AG08396 (cell line): Measurements from ENCODE around the gene ZC3HAV1.
"Not testable (repeated sequence)": the region's sequence is repeated elsewhere in the genome, so short reads cannot be mapped to it uniquely, and the experiment has no call there.

ENCODE experiments used
- DNase-seq: peaks from one replicate; pipeline ENCODE4 v3.0.0; 2012; ENCODE audit warnings: low spot score, mixed read lengths

ZC3HAV1 gene

DNA sequence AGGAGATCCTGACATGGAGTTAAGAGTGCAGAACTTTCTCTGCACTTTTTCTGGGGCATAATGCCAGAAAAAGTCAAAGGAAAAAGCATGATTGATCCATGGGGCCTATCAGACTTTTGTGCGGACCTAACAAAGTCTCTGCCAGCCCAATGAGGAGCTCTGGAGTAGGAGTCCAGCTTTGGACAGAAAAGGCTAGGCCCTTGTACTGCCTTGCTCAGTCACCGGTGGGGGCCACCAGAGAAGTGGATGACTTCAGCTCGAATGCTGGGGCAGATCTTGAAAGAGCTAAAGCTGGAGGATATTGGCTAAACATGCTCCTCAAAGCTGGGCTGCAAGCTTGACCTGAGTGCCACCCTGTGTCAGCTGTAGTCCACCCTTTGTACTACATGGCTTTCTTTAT is 2.8 kb upstream of the ZC3HAV1 start:
- no peak for DNase-seq

DNA sequence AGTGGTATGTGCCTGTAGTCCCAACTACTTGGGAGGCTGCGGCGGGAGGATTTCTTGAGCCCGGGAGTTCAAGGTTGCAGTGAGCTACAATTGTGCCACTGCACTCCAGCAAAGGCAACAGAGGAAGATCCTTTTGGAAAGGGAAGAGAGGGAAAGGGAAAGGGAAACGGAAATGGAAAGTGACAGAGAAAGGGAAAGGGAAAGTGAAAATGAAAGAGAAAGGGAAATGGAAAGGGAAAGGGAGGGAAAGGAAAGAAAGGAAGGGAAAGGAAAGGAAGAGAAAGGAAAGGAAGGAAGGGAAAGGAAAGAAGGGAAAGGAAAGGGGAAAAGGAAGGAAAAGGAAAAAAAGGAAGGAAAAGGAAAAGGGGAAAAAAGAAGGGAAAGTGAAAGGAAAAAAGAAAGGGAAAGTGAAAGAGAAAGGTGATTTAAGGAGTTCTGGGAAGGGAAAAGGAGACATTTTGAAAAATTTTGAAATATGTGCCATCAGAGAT is 2.3 kb upstream of the ZC3HAV1 start:
- DNase-seq, result no peak

DNA sequence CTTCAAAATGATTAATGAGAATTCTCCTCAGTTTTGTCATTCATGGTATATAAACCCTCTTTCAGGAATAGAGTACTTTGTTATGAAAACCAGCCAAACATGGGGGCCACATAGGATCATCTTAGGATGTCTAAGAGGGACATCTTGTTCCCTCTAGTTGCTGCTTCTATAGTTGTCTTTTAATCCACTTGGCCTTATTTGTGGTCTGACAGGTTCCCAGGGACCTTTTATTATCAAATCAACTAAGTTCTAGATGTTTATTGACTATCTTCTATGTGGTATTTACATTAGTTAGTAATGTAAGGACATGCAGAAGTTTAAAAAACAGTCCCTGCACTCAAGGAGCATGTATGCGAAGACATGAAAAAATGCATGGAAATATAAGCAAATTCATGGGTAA is 1.6 kb upstream of the ZC3HAV1 start:
- DNase-seq, result no peak

DNA sequence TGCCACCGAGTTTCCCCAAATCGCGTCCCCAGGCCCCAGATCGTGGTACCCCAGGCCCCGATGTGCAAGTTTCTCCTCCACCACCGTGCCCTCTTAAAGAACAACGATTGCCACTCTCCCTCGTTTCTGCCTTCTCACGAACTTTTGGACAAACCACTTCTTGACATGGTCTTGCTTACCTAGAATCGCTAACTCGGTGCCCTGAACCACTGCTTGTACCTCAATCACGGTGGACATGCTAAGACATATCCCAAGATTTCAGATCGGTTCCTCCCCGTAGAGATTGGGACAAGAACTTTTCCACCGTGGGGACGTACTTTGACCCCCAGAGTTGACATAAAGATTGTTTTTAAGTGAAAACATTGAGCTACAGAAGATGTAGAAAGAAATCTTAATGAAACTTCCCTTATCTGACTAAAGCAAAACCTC is 477 bp upstream of the ZC3HAV1 start:
- no peak for DNase-seq

DNA sequence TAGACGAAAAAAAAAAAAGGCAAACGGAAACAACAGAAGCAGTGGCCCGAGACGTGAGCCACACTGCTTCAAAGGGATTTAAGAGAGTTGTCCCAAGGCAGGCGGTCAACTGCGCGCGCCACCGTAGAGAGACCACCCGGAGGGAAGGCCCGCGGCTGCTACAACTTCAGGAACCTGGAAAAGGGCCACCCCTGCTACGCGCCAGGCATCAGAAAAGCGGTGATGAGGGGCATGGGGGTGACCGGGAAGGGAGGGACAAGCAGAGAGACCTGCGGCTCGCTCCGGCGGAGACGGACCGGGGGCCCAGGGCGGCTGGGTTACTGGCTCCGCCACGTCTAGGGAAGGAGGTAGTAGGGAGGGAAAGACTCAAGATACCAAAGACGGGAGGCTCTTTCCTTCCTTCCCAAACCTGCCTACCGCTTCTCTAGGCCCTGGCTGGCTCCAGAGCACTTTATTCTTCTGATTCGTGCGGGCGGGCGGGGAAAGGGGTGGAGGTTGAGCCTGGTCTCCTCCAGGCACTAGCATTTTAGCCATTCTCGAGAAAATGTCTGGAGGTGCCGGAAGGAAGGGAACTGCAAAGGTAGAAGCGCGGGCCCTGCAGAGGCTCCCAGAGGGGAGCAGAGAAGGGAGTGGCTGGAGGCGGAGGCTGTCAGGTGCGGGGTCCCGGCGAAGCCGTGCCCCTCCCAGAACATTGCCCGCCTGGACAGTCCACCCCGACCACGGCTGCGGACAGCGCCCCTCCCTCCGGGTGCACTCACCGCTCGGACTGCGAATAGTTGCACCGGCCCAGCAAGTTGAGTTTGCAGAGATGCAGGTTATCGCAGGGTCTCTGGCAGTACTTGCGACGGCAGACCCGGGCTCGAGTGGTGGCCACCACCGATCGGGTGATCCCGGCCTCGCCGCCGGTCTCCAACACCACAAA is 993 bp downstream of the ZC3HAV1 start:
- DNase-seq, result peak; percentile 46

DNA sequence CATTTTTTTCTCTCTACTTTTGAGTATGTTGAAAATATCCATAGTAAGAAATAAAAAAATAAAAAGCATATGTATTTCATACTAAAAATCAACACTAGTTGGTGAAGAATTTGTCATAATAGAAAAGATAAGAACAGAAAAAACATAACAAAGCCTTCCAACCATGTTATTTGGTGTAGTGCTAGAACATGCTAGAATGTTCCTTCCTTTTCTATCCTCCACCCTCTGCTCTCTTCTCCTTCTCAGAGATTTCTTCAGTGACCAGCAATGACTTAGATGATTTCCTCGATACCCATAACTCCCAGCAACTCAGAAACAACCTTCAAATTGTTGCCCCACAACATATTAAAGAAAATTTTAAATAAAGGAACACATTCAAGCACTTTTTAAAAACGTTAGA is 2.6 kb downstream of the ZC3HAV1 start:
- no peak for DNase-seq

DNA sequence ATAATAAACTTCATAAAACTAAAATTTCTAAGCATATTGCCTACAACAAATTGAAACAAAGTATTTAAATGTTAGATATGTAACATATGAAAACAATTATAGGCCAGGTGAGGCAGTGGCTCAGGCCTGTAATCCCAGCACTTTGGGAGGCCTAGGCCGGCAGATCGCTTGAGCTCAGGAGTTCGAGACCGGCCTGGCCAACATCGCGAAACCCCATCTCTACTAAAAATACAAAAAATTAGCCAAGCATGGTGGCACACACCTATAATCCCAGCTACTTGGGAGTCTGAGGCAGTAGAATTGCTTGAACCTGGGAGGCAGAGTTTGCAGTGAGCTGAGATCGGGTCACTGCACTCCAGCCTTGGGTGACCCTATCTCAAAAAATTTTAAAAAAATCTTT is 3.3 kb downstream of the ZC3HAV1 start:
- DNase-seq, result not testable (repeated sequence)

DNA sequence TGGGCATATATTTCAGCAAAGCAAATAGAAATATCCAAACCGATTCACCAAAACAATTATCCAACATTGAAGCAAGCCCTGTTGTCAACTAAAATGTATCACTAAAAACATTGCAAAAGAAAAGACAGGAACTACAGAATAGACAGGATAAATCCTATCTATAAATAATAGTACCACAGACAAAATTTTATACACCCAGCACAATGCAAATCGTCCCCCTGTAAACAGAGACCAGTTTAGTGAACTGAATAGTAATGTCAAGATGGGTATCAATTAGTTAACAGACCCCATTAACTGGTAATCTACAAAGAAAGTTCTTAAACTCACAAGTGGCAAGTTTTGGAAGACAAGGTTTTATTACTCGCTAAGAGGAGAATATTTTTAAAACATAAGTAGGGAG is 4.0 kb downstream of the ZC3HAV1 start:
- no peak for DNase-seq

DNA sequence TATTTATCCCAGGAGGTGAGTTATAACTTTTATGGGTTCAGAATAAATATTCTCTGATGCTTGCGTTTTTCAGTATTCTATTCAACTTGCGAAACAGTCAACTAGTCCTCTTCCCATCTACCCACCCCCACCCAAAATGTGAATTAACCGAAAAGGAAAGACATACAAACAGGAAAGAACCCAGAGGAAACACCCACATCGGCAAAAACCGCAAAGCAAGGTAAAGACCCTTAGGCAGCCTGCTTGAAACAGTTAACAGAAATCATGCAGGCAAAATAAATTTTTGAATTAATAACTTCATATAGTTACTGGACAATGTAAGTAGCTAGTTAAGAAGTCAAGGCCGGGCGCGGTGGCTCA is 5.4 kb downstream of the ZC3HAV1 start:
- no peak for DNase-seq

DNA sequence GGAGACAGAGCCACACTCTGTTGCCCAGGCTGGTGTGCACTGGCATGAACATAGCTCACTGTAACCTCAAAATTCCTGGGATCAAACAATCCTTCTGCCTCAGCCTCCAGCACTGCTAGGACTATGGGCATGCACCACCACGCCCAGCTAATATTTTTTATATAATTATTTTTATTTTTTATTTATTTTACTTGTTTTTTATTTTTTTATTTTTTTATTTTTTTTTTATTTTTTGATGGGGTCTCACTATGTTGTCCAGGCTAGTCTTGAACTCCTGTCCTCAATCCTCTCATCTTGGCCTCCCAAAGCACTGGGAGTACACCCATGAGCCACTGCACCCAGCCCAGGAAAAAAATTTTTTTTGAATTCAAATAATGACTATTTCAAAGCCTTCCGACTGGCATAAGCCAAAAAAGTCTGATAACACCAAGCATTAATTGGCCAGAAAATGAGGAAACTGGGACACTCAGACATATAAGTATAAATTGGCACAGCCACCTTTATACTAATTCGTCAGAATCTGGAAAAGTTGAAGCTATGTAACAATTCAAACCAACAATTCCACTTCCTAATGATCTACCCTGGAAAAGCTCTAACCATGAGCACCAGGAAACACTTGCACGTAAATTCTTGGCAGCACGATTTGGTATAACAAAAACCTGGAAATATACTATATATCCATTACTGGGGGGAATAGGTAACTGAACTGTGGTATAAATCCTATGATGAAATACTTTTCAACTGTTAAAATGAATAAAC is 6.3 kb downstream of the ZC3HAV1 start:
- DNase-seq, result no peak

DNA sequence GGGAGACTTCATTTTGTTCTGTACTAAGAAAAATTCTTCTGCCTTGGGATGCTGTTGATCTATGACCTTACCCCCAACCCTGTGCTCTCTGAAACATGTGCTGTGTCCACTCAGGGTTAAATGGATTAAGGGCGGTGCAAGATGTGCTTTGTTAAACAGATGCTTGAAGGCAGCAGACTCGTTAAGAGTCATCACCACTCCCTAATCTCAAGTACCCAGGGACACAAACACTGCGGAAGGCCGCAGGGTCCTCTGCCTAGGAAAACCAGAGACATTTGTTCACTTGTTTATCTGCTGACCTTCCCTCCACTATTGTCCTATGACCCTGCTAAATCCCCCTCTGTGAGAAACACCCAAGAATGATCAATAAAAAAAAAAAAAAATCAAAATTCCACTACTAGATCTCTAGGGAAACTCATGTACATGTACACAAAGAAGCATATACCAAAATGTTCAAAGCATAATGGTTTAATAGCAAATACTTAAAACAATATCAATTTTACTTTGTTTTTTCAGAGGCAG is 7.8 kb downstream of the ZC3HAV1 start:
- not testable (repeated sequence) for DNase-seq

DNA sequence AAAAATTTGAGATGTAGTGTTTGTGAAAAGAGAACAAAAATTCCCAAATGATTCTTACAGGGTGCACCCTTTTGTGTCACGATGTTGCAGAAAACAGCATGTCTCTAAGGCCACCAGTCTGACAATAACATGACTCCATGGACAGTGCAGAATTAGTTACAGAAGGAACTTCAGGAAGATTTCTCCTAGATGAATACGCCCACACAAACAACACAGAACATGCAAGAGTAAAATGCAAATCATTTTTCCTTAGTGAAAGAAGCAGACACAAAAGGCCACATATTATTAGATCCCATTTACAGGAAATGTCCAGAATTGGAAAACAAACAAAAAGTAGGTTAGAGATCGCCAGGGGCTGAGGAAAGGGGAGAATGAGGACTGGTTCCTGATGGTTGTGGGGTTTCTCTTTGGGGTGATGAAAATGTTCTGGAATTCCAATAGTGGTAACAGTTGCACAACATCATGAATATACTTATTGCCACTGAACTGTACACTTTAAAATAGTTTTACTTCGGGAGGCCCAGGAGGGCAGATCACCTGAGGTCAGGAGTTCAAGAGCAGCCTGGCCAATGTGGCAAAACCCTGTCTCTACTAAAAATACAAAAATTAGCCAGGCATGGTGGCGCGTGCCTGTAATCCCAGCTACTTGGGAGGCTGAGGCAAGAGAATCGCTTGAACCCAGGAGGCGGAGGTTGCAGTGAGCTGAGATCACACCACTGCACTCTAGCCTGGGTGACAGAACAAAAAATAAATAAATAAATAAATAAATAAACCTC is 10.2 kb downstream of the ZC3HAV1 start:
- no peak for DNase-seq

DNA sequence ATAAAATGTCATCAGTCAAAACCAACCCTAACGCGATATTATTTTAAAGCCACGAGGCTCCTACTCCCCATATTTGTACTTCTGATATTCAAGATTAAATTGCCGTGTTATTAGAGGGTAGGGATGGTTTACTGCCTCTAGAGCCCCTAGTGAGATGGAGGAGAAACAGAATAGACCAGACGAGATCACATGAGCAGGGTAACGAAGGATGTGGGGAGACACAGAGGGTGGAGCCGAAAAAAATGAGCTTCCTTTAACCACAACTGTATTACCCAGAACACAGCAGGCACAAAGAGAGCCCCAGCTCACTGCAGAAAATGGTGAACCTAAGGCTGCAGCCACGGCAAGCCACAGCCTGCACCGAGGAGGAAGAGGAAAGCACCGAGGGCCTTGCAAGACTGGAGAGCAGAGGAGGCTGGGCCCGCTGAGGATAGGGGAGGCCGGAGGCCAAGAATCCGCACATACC is 14.3 kb downstream of the ZC3HAV1 start:
- no peak for DNase-seq

DNA sequence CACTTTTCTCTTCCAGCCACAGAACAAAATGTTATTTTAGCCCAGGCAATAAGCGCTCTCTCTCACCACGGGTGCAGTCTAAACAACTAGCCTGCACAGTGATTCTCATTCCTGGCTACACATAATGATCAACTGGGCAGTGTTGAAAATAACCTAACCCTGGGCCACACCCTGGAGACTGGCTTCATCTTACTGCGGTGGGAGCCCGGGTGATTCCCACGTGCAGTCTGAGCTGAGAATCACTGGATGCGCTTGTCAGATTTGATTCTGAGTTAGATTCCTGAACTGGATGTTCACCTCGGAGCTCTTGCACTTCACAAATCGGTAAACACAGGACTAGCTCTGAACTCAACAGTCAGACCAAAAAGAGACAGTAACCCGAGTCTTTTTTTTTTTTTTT is 14.9 kb downstream of the ZC3HAV1 start:
- DNase-seq, result no peak

DNA sequence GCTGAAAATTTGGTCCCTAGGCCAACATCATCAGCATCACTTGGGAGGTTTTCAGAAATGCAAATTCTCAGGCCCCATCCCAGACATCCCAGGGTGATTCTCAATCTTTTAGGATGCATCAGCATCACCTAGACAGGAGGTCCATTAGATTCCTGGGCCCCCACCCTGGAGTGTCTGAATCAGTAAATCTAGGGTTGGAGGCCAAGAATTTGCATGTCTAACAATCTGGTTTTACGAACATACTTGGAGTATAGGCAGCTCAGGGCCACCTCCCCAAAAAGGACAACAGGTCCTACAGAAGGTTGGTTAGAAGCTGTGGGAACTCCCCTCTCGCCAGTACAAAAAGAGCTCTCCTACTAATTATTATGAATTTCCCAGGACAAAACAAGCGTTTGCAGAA is 15.5 kb downstream of the ZC3HAV1 start:
- no peak for DNase-seq

DNA sequence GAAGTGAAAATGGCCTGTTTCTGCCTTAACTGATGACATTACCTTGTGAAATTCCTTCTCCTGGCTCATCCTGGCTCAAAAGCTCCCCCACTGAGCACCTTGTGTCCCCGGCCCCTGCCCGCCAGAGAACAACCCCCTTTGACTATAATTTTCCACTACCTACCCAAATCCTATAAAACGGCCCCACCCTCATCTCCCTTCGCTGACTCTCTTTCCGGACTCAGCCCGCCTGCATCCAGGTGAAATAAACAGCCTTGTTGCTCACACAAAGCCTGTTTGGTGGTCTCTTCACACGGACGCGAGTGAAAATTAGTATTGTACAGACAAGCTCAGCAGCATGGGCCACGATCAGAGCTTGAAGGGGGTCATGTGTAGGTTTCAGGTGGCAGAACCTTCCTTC is 16.0 kb downstream of the ZC3HAV1 start:
- DNase-seq, result not testable (repeated sequence)

DNA sequence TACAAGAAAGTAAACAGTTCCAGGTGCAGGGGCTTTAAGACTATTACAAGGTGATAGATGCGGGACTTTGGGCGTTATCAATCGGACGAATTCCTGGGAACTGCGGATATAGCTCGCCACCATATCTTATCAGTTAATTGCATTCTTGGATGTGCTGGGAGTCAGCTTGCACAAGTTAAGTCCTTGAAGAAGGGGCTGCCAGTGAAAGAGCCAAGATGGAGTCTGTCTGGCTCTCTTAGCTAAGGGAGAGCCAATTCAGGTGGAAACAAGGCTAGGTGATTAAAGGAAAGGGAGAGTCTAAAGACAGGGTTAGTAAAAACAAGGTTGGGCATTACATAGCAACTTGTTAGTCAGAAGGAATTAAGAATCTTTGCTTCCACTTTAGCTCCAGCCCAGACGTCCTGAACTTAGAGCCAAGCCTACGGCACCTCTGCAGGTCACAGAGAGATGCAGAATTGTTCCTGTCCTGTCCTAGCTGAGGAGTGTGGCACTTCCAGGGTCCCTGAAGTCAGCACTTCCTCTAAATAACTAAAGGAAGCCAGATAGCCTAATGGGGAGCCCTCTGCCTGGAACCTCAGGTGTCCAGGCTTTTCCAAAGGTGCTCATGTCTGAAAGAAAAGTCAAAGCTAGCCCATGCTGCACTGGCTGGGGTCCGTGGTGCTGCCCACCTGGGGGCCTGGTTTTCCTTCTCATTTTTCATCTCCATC is 17.3 kb downstream of the ZC3HAV1 start:
- DNase-seq, result no peak

DNA sequence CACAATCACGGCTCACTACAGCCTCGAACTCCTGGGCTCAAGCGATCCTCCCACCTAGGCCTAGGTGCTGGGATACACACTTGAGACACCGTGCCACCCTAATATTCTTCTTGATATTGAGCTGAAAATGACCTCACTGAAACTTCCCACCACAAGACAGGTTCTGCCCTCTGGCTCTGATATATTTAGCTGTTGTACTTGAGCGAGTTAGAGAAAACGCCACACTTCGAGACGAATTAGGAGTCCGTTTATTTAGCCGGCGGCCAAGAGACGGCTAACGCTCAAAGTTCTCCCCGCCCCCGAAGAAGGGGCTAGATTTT is 17.9 kb downstream of the ZC3HAV1 start:
- no peak for DNase-seq

DNA sequence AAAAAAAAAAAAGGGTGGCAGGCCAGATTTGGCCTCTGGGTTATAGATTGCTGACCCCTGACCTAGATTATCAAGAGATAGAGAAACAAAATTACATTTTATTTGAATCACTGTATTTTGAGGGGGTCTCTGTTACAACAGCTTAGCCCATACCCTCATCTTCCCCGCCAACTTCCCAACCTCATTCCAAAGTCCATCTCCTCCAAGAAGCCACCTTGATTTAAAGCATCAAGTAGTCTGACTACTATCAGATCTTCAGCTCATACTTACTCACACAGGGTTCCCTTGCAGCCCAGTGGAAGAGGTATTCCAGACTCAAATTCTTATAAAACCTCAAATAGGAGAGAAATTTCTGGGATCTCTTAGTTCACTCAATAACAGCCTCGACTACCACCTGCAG is 20.4 kb downstream of the ZC3HAV1 start:
- DNase-seq, result no peak

DNA sequence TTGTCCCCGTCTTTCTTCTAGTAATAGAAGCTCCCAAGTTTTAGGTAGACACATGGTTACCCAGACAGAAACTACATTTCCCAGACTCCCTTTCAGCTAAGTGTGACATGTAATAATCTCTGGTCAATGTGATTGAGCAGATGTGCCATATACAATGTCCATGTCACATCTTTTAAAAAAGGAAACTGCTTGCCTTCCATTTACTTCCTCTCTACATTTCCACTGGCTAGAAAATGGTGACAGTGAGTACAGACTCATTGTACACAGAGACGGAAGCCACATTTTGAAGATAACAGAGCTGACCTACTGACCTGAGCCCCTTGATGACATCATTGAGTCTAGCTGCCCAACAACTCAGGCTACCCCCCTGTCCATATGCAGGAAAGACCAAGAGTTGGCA is 21.3 kb downstream of the ZC3HAV1 start:
- no peak for DNase-seq

DNA sequence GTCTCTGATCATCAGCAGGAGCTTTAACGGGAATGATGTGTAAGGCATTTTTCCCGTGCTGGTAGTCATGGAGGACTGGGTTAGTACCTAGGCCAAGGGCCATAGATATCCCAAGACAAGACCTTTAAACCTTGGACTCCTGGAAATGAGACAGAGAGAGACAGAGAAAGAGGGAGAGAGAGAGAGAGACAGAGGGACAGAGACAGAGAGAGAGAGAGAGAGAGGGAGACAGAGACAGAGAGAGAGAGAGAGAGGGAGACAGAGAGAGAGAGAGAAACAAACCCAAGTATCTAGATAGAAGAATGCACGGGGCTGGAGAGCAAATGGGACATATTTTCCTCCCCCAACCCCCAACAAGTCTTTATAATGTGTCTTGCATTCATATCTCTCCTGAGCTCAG is 22.3 kb downstream of the ZC3HAV1 start:
- no peak for DNase-seq

DNA sequence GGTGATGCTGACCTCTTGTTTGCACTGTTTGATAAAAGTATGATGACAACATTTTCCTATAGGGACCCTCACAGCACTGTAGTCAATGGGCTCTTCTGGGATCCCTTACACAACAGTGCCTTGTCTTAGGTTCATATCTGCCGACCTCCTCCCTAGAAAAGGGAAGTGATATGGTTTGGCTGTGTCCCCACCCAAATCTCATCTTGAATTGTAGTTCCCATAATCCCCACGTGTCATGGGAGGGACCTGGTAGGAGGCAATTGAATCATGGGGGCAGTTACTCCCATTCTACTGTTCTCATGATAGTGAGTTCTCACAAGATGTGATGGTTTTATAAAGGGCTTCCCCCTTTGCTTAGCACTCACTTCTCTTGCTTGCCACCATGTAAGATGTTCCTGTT is 23.1 kb downstream of the ZC3HAV1 start:
- no peak for DNase-seq
